Pancreas (tissue), 10 donors: Measurements from ENCODE around the gene GSE1. TPM values are rescaled to one million over a fixed set of nuclear protein-coding genes. Genes with fewer than 3 reads are reported as not detected.

Experiments
- ATAC-seq, 4 donors: fragments of 200-7000 bp; cut with Tn5 transposase; one replicate each; pipeline versions ENCODE4 v1.8.0 to v1.9.1; 2020; ENCODE audit warnings: mild to moderate bottlenecking in 4 of 4, moderate library complexity in 4 of 4
- DNase-seq, 6 donors: peaks; one replicate each; pipeline ENCODE4 v3.0.0-alpha.2; 2020
- FAIRE-seq: peaks from 2 replicates; lab custom pipeline; 2012; peaks lifted over from hg19 to GRCh38; lab: Jason Lieb, UNC
- H3K27ac ChIP-seq, 4 donors: fragments of 200-600 bp; sonication (generic); 1 replicate in 3 of 4; 2 replicates in 1 of 4; pipeline versions ENCODE4 v1.5.0 to v1.8.0; 2020
- H3K27me3 ChIP-seq, 4 donors: fragments of 200-600 bp; one replicate each; pipeline ENCODE4 v1.8.0; 2021
- H3K36me3 ChIP-seq, 3 donors: fragments of 200-600 bp; sonication (generic) in 1 of 3; one replicate each; pipeline versions ENCODE4 v1.5.0 to v1.8.0; 2020 to 2021
- H3K4me1 ChIP-seq, 3 donors: fragments of 200-600 bp; one replicate each; pipeline ENCODE4 v1.8.0; 2021
- H3K4me3 ChIP-seq, 4 donors: fragments of 200-600 bp; sonication (generic) in 2 of 4; one replicate each; pipeline versions ENCODE4 v1.5.0 to v1.8.0; 2020 to 2021
- H3K9me3 ChIP-seq, 4 donors: fragments of 200-600 bp; one replicate each; pipeline ENCODE4 v1.8.0; 2021
- CTCF ChIP-seq, 4 donors: fragments of 200-600 bp; sonication (generic) in 3 of 4; IDR thresholded peaks; one replicate each; pipeline versions ENCODE4 v1.5.0 to v1.8.0; 2021; ENCODE audit warnings: antibody characterized with exemption in 4 of 4
- WGBS, 2 donors: extraction: QIAGEN DNeasy Blood & Tissue Kit; methylation state at CpG; one replicate each; pipeline ENCODE4 v1.1.7; 2013; 5-methylcytosine and 5-hydroxymethylcytosine counted together
- intact Hi-C, 3 donors: fragments of 100-400 bp; cut with DNase I; formaldehyde crosslinking; loops; one replicate each; pipeline versions ENCODE4 v1.11.1 to v1.14.2; 2022
- polyA plus RNA-seq, 2 donors: library from polyadenylated mRNA; stranded (reverse); fragments of 200-250 nt; gene quantifications; one replicate each; pipeline ENCODE4 v1.2.3, GENCODE V29; 2013
- total RNA-seq, 6 donors: library from RNA; stranded (reverse); fragmentation: NEBNext Ultra II Directional in 4 of 6; extraction: Animal tissue kit (Norgen Biotek cat#: 25700) in 4 of 6; gene quantifications; one replicate each; pipeline versions ENCODE4 v1.2.1 to v1.2.4, GENCODE V29; 2021 to 2023
- donor health status: healthy with polysubstance abuse.
- donor health status: DM: no; HTN: no; CAD: no; lungs with moderate emphysema.
- donor health status: DM: no; HTN: no; CAD: no.
- donor health status: control.
- donor health status: control.
- donor health status: Bipolar disorder and iron deficiency.
- donor health status: DM: yes; HTN: yes; CAD: no.
- donor health status: DM: no; HTN: no; CAD: no.
- donor health status: DM: no; HTN: no; CAD: no.
- donor health status: DM: yes; HTN: yes; CAD: no.

Gene GSE1
- total and polyA plus RNA-seq, 8 donors: 32.0 to 61.5 (median 41.9) TPM

- 15 to 17% methylated on average over 28 of the region's 28 CpGs for WGBS, 2 donors
- H3K27me3 ChIP-seq: no peaks in the 10 kb centered on the region
- no peaks in the 10 kb centered on the region for H3K9me3 ChIP-seq
- no peaks in the 10 kb centered on the region for H3K36me3 ChIP-seq
- no peak for FAIRE-seq
- no peak for TF ChIP-seq CTCF (IDR thresholded peaks at IDR 0.05)
- peak overlapping the region in 2 of 4 donors; percentile 78 to 84 for H3K4me3 ChIP-seq
- DNase-seq: peak in 4 of 6 donors; percentile 58 to 83 (median 68)
- ATAC-seq: peak in 2 of 4 donors; percentile 2 to 3
- peak overlapping the region; percentile 98 to 100 (median 99) for H3K27ac ChIP-seq
- intact Hi-C loops: no loop called here
- peaks cover 24 to 38% (median 32%) of the 10 kb centered on the region in 3 donors for H3K4me1 ChIP-seq
These were observed 3.6 kb downstream of the GSE1 start for GRCh38 chr16:85616607-85617321.

- FAIRE-seq (no peak), ATAC-seq (no peak), DNase-seq (peak in 1 of 6 donors; percentile 28)
- no peak overlapping the region for H3K4me3 ChIP-seq
- H3K4me1 ChIP-seq: peaks cover 32 to 48% (median 34%) of the 10 kb centered on the region in 3 donors
- H3K36me3 ChIP-seq: no peaks in the 10 kb centered on the region
- no peaks in the 10 kb centered on the region for H3K9me3 ChIP-seq
- intact Hi-C loops: no loop called here
- 34 to 38% methylated on average over 7 of the region's 7 CpGs for WGBS, 2 donors
- H3K27ac ChIP-seq: peak overlapping the region in 1 of 4 donors; percentile 37
- no peak for TF ChIP-seq CTCF (IDR thresholded peaks at IDR 0.05)
- no peaks in the 10 kb centered on the region for H3K27me3 ChIP-seq
These were observed 4.8 kb downstream of the GSE1 start for GRCh38 chr16:85617948-85618347.

DNA sequence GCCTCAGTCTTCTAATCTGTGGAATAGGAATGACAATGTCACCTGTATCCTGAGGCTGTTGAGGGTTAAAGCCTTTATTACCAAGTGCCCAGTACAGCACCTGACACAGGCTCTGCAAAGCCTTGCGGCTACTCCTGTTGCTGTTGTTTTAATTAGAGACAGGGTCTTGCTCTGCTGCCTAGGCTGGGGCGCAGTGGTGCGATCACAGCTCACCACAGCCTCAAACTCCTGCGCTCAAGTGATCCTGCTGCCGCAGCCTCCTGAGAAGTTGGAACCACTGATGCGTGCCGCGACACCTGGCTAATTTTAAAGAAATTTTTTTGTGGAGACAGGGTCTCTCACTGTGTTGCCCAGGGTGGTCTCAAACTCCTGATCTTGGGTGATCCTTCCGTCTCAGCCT lies 5.4 kb downstream of the GSE1 start:
- intact Hi-C loops: no loop called here
- FAIRE-seq: no peak
- DNase-seq: peak in 1 of 6 donors; percentile 23
- 90% methylated on average over 9 of the region's 9 CpGs for WGBS, 2 donors
- H3K36me3 ChIP-seq: no peaks in the 10 kb centered on the region
- peaks cover 32 to 50% (median 40%) of the 10 kb centered on the region in 3 donors for H3K4me1 ChIP-seq
- no peaks in the 10 kb centered on the region for H3K9me3 ChIP-seq
- H3K27me3 ChIP-seq: no peaks in the 10 kb centered on the region
- H3K27ac ChIP-seq: peak overlapping the region in 1 of 4 donors; percentile 37
- no peak overlapping the region for H3K4me3 ChIP-seq
- TF ChIP-seq CTCF (IDR thresholded peaks at IDR 0.05): no peak
- no peak for ATAC-seq

GRCh38 chr16:85619101-85619891 lies 6.2 kb downstream of the GSE1 start:
- FAIRE-seq (no peak), ATAC-seq (no peak), DNase-seq (peak in 1 of 6 donors; percentile 48)
- Histone ChIP-seq H3K27ac (no peak overlapping the region), H3K4me3 (no peak overlapping the region), H3K36me3 (no peaks in the 10 kb centered on the region), H3K4me1 (peaks cover 32 to 58% (median 48%) of the 10 kb centered on the region in 3 donors), H3K27me3 (no peaks in the 10 kb centered on the region), H3K9me3 (no peaks in the 10 kb centered on the region)
- 65 to 71% methylated on average over 28 of the region's 28 CpGs for WGBS, 2 donors
- TF ChIP-seq CTCF (IDR thresholded peaks at IDR 0.05): no peak
- intact Hi-C loops: no loop called here
